ENCODE results near the gene RIOX2.

DNA sequence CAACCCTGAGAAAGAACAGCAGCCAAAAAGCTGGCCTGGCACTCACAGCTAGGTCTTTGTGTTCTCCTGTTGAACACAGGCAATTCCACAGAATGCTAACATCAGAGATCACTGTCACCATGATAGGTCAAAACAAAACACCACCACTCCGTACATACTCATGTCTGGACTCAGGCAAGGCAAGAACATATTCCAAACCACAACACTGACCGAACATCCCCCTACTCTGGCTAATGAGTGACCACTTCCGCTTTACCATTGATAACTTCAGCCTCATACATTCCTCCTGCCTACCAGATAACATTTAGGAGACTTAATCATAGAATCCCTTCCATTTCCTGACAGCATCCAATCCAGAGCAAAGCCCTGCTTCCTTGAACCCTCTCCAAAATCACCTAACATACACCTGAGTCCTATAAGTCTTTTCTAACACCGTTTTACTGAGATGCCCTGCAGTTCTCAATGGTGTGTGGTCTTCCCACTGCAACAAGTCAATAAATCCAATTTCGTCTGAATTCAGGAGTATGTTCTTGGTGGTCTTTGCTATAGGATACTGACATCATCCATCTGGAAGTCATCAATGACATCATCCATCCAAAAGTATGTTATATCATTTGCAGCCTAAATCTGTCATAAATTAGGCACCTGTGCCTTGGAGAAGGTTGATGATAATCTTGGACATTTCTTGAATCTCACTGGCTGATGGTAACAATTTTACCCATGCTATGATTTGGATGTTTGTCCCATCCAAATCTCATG, 23.7 kb downstream of the RIOX2 start:
- TF ChIP-seq, protein P1, sequence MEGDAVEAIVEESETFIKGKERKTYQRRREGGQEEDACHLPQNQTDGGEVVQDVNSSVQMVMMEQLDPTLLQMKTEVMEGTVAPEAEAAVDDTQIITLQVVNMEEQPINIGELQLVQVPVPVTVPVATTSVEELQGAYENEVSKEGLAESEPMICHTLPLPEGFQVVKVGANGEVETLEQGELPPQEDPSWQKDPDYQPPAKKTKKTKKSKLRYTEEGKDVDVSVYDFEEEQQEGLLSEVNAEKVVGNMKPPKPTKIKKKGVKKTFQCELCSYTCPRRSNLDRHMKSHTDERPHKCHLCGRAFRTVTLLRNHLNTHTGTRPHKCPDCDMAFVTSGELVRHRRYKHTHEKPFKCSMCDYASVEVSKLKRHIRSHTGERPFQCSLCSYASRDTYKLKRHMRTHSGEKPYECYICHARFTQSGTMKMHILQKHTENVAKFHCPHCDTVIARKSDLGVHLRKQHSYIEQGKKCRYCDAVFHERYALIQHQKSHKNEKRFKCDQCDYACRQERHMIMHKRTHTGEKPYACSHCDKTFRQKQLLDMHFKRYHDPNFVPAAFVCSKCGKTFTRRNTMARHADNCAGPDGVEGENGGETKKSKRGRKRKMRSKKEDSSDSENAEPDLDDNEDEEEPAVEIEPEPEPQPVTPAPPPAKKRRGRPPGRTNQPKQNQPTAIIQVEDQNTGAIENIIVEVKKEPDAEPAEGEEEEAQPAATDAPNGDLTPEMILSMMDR (IDR thresholded peaks at IDR 0.05): no peak
- no peak for TF ChIP-seq POLR2A (IDR thresholded peaks at IDR 0.05)
